H4 (cell line): ENCODE results near the gene RANBP10. TPM values are rescaled to one million over a fixed set of nuclear protein-coding genes. Genes with fewer than 3 reads are reported as not detected.
"Not testable (repeated sequence)": the region's sequence is repeated elsewhere in the genome, so short reads cannot be mapped to it uniquely, and the experiment has no call there.

Source experiments
- DNase-seq: peaks from one replicate; pipeline ENCODE4 v3.0.0-alpha.2; 2015; ENCODE audit warnings: low spot score
- total RNA-seq: library from RNA; depleted of rRNA; stranded (reverse); fragments of >200 nt; shearing (Covaris generic); gene quantifications from 2 replicates; pipeline ENCODE4 v1.2.3, GENCODE V29; 2014

Gene RANBP10
- total RNA-seq, 1 experiment from 2014 or later, result 3.2 TPM

DNA sequence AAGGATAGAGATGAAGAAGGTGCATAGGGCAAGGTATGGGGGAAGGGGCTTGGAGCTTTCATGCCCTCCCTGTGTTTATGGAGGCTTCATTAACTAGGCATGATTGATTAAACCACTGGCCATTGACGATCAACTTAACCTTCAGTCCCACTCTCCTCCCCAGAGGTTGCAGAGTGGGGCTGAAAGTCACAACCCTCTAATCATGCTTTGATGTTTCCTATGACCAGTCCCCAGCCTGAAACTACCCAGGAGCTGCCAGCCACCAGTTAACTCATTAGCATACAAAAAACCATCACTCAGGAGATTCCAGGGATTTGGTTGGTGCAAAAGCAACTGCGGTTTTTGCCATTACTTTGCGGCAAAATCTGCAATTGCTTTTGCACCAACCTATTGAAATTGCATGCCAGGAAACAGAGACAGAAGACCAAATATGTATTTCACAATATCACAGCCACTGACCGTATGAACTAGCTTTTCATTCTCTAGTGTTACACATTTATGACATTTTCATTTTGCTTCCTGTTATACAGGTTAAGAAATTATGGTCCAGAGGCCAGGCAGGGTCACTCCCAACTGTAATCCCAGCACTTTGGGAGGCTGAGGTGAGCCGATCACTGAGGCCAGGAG, 92.6 kb downstream of the RANBP10 start:
- no peak for DNase-seq

DNA sequence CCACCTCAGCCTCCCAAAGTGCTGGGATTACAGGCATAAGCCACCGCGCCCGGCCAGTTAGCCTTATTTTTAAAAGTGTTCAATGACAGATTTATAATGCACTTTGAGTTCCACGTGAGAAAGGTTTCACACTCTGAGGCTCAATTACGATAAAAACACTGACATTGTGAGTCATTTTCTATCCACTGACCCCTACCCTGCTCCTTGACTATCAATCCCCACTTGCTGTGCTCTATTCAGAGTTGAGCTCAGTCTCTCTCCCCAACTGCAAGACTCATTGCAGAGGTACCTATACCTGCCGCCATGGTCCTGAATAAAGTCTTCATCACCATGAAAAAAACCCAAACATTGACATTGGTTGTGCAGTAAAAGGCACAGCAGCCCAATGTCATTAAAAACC, 95.8 kb downstream of the RANBP10 start:
- DNase-seq, result no peak

DNA sequence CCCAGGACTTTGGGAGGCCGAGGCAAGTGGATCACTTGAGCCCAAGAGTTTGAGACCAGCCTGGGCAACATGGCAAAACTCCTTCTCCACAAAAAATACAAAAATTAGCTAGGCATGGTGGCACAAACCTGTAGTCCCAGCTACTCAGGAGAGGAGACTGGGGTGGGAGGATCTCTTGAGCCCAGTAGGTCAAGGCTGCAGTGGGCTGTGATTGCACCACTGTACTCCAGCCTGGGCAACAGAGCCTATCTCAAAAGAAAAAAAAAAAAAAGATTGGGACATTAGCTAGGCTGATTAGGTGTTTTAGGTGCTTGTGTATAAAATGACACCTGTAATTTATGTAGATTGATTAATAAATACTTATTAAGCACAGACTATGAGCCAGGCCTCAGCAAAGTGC, 97.3 kb downstream of the RANBP10 start:
- no peak for DNase-seq

DNA sequence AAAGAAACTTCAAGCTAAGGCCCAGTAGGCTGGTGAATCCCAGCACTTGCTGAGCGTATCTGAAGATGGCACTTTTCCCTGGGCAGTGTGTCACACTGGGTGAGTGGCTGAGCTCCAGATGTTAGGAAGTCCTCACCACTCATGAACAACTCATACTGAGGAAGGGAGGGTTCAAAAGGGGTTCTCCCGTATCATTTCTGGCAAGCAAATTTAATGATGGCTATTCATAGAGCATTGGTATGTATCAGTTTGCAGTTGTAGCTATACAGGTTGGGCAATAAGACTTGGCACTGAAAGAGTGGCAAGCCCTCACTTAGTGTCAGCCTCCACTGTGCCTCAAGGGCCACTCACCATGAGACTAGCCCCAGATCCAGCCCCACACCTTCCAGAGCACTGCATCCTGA, 98.0 kb downstream of the RANBP10 start:
- DNase-seq, result no peak

DNA sequence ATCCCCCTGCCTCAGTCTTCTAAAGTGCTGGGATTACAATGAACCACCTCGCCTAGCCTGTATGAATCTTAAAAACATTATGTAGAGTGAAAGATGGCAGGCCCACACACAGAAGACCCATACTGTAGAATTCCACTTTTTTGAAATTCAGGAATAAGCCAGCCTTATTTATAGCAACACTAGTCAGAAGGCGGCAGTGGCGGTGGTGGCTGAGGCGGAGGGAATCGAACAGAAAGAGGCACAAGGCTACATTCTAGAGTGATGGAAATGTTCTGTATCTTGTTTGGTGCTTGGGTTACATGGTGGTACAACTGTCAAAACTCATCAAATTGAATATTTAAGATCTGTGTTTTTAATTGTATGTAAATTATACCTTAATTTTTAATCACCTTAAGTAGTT, 98.6 kb downstream of the RANBP10 start:
- no peak for DNase-seq

DNA sequence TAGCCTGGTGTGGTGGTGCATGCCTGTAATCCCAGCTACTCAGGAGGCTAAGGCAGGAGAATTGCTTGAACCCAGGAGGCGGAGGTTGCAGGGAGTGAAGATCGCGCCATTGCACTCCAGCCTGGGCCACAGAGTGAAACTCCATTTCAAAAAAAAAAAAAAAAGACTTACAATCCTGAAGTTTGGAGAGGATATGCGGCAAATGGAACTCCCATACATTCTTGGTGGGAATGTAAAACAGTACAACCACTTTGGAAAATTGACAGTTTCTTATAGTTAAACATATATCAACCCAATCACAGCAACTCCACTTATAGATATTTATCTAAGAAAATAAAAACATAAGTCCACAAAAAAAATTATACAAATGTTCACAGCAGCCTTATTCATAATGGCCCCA, 99.2 kb downstream of the RANBP10 start:
- DNase-seq, result no peak

DNA sequence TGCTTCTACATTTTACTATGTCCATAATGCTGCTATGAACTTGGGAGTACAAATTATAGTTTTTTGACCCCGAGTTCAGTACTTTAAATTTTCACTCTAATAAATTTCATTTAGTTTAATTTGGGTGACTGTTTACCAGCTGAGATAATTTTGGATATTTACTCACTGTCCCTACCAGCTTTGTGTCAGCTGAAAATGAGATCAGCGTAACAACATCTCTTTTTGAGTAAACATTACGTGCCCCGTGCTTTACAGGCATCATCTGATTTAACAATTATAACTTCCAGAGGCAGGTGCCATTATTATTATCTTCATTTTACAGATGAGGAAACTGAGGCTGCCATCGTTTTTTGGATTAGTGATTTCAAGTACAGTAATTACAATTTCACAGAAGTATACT, 102.2 kb downstream of the RANBP10 start:
- no peak for DNase-seq

DNA sequence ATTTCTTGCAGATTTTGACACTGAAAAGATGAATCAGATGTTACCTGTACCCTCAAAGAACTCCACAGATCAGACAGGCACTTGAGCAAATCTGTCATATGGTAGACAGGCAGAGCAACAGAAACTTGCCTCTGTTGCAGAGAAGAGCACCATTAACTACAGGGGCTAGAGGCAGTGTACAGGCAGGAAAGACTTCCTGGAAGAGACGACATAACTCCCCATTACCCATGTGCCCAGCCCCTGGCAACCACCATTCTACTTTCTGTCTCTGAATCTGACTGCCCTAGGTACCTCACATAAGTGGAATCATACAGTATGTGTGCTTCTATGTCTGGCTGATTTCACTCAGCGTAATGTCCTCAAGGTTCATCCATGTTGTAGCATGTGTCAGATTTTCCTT, 102.7 kb downstream of the RANBP10 start:
- DNase-seq, result no peak

DNA sequence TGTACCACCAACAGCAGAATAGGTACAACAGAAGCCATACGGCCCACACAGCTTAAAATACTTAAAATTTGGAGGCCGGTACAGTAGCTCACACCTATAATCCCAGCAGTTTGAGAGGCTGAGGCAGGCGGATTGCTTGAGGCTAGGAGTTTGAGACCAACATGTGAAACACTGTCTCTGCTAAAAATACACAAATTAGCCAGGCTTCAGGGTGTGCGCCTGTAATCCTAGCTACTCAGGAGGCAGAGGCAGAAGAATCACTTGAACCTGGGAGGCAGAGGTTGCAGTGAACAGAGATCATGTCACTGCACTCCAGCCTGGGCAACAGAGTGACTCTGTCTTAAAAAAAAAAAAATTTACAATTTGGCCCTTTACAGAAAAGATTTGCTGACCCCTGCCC, 104.2 kb downstream of the RANBP10 start:
- no peak for DNase-seq

DNA sequence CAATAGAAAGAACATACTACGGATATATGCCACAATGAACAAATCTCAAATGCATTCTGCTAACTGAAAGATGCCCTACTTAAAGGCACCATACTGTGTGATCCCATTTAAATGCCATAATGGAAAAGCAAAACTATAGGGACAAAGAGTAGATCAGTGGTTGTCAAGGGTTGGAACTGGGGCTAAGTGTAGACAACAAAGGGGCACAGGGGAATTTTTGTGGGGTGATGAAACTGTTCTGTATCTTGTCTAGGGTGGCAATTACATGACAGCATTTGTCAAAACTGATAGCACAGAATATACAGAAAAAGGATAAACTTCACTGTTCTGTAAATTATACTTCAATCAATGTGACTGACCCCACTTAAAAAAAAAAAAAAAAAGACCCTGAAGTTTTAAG, 104.9 kb downstream of the RANBP10 start:
- DNase-seq, result no peak

DNA sequence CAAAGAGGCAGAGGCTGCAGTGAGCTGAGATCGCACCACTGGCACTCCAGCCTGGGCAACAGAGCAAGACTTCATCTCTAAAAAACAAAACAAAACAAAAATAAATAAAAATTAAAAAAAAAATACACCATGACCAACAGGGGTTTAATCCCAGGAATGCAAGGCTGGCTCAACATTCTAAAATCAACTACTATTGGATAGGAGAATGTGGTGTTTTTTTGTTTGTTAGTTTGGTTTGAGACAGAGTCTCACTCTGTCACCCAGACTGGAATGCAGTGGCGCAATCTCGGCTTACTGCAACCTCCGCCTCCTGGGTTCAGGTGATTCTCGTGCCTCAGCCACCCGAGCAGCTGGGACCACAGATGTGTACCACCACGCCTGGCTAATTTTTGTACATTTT, 107.1 kb downstream of the RANBP10 start:
- no peak for DNase-seq

DNA sequence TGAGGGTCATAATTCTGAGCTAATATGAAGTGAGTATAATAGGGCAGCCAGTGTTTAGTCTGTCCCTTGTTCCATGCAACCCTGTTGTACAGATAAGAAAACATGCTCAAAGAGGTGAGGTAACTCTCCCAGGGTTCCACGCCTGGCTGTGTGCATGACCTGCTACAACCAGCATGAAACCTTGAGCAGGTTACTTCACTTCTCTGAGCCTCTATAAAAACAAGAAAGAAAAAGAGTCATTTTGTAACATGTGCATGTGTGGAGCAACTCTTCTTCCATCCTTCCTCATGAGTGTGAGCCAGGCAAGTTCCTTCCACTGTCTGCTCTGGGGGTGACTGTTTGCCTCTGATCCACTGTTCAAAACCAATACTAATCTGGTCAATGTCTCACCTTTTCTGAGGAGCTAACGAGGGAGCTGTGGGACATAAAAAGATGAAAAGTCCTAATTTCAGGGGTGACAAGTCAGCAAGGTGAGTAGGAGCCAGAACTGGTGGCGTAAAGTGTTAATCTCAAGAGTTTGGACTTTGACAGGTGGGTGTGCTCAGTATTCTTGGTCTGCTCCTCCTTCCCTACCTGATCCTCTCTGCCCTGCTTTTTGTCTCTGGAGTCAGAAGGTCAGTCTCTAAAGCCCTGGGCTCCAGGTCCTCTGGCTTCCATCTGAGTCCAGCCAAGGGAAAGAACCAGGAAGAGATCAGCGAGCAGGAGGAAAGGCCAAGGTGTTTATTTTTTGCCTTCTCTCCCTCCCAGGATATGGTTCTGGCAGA, 108.8 kb downstream of the RANBP10 start:
- no peak for DNase-seq

DNA sequence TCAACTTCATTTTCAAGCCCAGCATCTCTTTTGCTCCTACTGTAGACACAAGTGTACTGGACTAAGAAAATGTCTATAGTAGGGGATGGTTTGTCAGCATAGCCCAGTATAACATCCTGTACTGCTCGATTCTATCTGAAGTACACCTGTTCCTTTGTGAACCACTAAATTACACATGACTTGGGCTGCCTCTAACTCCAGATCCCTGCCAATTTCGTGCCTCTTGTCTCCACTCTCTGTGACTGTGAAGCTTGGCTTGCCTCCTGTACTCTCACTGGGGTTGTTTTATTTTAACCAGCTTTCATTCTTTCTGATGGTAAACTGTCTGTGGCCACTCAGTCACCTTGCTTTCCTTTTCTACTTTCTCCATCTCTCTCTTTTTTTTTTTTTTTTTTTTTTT, 111.7 kb downstream of the RANBP10 start:
- DNase-seq, result no peak

DNA sequence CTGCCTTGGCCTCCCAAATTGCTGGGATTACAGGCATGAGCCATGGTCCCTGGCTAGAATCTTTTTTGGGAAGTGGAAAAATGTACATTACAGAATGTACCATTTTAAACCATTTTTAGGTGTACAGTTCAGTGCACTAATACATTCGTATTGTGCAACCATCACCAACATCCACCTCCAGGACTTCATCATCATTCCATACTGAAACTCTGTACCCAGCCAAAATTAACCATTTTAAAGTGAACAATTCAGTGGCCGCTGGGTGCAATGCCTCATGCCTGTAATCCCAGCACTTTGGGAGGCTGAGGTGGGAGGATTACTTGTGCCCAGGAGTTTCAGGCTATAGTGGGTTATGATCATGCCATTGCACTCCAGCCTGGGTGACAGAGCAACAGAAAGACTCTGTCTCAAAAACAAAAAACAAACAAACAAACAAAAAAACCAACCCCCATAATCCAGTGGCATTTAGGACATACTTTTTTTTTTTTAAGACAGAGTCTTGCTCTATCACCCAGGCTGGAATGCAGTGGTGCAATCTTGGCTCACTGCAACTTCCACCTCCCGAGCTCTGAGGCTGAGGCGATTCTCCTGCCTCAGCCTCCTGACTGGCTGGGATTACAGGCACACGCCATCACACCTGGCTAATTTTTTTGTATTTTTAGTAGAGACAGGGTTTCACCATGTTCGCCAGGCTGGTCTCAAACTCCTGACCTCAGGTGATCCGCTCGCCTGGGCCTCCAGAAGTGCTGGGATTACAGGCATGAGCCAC, 112.7 kb downstream of the RANBP10 start:
- DNase-seq, result not testable (repeated sequence)

DNA sequence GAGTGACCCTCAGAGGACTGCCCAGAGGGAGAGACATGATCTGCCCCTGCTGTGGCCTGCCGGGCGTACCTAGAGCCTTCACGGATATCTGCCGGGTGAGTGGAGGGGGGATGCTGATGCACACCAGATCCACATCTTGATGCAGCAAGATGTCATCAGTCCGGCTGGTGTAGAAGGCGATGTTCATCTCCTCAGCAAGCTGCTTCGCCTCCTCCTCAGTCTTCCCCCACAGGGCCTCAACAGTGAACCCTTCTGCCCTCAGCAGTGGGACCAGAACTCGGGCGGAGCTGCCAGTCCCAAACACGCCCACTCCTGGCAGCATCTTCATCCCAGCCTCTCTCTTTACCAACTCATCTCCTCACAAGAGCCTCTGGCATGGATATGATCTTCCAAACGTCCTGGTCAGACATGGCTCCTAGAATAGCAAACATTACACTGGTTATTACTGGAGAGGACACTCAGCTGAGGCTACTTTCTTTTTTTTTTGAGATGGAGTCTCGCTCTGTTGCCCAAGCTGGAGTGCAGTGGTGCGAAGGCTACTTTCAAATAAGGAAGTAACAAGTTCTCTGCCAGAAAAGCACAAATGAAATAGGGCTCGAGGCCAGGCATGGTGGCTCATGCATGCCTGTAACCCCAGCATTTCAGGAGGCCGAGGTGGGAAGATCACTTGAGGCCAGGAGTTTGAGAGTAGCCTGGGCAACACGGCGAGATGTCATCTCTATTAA, 120.8 kb downstream of the RANBP10 start:
- DNase-seq, result no peak

DNA sequence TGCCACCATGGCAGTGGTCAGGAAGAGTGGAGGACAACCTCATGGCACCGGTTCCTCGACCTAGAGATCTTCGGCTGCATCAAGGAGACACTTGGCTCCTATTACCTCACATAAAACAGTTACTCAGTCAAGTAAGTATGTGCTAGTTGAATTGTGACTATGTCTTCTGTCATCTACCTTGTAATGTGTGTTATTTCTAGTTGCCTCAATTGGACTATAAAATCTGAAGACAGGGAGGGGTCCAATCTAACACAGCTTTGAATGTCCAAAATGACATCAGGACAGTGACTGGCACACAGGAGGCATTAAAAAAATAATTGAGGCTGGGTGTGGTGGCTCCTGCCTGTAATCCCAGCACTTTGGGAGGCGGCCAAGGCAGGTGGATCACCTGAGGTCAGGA, 122.6 kb downstream of the RANBP10 start:
- DNase-seq, result no peak

DNA sequence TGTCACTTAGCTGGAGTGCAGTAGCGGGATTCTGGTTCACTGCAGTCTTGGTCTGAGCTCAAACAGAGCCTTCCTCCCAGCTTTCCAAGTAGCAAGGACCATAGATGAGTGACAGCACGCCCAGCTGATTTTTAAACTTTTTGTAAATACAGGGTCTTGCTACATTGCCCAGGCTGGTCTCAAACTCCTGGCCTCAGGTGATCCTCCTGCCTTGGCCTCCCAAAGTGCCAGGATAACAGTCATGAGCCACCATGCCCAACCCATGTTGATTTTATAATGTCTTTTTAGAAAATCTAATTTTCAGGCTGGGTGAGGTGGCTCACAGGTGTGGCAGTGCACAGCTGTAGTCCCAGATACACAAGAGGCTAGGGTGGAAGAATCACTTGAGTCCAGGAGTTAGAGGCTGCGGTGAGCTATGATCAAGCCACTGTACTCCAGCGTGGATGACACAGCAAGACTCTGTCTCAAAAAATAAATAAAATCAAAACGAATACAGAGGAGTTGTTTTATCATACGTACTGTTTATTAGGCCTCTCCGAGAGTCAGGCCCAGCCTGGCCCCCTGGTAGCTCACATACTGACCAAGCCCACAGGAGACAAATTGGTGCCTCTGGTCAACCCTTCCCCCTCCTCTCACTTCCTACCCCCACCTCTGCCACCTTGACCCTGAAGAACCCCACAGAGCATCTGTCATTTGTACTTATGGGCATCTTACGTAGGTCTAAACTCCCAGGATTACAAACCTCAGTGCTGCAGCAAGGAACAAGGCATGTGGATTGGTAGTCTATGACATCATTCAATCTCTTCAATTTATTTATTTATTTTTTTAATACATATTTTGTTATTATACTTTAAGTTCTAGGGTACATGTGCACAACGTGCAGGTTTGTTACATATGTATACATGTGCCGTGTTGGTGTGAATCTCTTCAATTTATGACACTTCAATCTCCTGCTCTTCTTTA, 126.1 kb downstream of the RANBP10 start:
- DNase-seq, result no peak

DNA sequence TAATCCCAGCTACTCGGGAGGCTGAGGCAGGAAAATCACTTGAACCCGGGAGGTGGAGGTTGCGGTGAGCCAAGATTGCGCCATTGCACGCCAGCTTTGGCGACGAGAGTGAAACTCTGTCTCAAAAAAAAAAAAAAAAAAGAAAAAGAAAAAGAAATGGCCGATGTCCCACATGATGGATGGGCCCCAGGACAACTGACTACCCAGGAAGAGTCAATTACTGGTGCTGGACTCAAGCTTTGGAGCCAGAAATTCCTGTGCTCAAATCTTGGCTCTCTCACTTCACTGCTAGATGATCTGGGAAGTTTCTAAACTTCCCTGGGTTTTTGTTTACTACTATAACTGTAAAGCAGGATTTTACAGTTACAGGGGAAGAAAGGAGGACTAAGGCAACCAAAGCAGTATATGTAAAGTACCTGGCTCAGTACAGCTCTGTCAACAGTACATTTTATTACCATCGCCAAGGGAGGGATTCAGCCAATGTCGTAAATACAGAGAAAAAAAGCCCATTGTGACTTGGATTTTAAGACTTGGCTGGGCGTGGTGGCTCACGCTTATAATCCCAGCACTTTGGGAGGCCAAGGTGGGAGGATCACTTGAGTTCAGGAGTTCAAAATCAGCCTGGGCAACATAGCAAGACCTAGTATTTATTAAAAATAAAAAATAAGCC, 127.9 kb downstream of the RANBP10 start:
- DNase-seq, result no peak

DNA sequence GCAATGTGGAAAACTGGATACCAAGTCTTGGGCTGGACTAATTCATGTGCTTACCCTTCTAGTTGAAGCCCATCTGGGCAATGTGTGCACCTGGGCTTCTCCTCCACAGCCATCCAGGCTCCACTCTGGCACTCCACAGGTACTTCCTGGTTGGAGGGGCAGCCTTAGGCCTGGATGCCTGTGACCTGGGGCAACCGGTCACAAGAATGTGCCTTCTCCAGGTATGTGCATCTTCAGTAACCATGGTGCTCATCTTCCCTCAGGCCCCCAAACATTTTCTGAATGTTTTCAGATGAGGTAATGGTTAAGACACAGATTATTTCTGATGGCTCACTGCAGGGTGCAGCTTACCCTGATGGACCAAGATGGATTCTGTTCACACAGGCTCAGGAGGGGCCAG, 128.6 kb downstream of the RANBP10 start:
- no peak for DNase-seq

DNA sequence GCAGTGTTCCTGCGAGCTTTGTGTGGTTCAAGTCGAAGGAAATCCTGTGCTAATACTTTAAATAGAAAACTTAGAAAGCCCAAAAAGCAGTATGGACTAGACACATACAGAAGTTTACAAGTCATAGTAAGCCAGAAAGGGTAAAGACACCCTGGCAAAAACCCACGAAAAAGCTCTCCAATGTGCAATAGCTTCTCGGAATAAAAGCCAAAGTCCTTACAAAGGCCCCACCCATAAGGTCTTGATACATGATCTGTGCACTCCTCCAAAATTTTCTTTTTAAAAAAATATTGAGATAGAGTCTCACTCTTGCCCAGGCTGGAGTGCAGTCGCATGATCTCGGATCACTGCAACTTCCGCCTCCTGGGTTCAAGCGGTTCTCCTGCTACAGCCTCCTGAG, 129.4 kb downstream of the RANBP10 start:
- DNase-seq, result no peak

DNA sequence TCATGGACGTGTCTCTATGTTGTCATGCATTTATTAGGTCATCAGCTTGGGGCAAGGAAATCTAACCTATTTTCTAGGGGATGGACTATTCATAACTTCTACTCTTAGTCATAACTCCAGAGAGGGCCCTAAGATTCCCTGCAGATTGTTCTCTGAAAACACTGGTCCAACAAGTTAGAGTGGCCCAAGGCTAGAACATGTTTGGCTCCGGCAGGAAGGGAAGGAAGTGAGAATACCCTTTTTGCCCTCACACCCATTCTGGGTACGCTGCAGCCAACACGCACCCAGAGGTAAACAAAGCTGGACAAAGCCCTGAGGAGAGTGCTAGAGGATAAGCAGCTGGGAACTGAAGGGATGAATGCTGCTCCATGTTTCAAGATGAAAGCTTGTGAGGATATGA, 129.8 kb downstream of the RANBP10 start:
- no peak for DNase-seq
